HepG2 (cell line): ENCODE results near the gene OASL. TPM values are rescaled to one million over a fixed set of nuclear protein-coding genes. Genes with fewer than 3 reads are reported as not detected.

Experiments
- ASH2L ChIP-seq: fragments of 300-600, 200-600 bp; sonication (generic); IDR thresholded peaks from 2 replicates; pipeline ENCODE4 v1.7.0; 2017; ENCODE audit warnings: low read depth, mild to moderate bottlenecking, moderate library complexity, mixed read lengths, low read length; ENCODE audit not compliant: insufficient read length
- EHMT2 ChIP-seq: fragments of 200-600 bp; sonication (generic); IDR thresholded peaks from 2 replicates; pipeline ENCODE4 v1.7.0; 2017; ENCODE audit warnings: antibody characterized with exemption, low read depth, low read length, borderline replicate concordance
- HDAC1 ChIP-seq: sonication (generic); formaldehyde crosslinking; IDR thresholded peaks from 2 replicates; pipeline ENCODE4 v1.5.1; 2020; ENCODE audit warnings: mild to moderate bottlenecking, missing genetic modification reagents
- KDM5A ChIP-seq: fragments of 200-600 bp; sonication (generic); IDR thresholded peaks from 2 replicates; pipeline ENCODE4 v1.7.0; 2018; ENCODE audit warnings: antibody characterized with exemption, mild to moderate bottlenecking, low read length, borderline replicate concordance
- NFIB ChIP-seq: sonication (generic); formaldehyde crosslinking; IDR thresholded peaks from 2 replicates; pipeline ENCODE4 v1.9.0; 2021; ENCODE audit warnings: missing genetic modification reagents, mild to moderate bottlenecking, borderline replicate concordance
- REST ChIP-seq, 2 experiments: IDR thresholded peaks; 2 replicates each; pipeline ENCODE4 v1.6.1; 2011 to 2012; ENCODE audit warnings: low read length in 2 of 2, borderline replicate concordance in 1 of 2, low read depth in 1 of 2, mild to moderate bottlenecking in 1 of 2, moderate library complexity in 1 of 2
- STAG1 ChIP-seq: sonication (generic); formaldehyde crosslinking; IDR thresholded peaks from 2 replicates; pipeline ENCODE4 v1.4.0; 2020; ENCODE audit warnings: missing genetic modification reagents
- TBX3 ChIP-seq: fragments of 450-650 bp; IDR thresholded peaks from 2 replicates; pipeline ENCODE4 v1.6.1; 2017; ENCODE audit warnings: antibody characterized with exemption, mild to moderate bottlenecking, inconsistent platforms, borderline replicate concordance
- ZNF207 ChIP-seq: fragments of 450-650 bp; IDR thresholded peaks from 2 replicates; pipeline ENCODE4 v1.6.1; 2016; ENCODE audit warnings: antibody characterized with exemption, borderline replicate concordance
- ZNF253 ChIP-seq: sonication (generic); formaldehyde crosslinking; IDR thresholded peaks from 2 replicates; pipeline ENCODE4 v1.8.0; 2022; ENCODE audit warnings: mild to moderate bottlenecking, missing genetic modification reagents, borderline replicate concordance
- ZNF615 ChIP-seq: sonication (generic); formaldehyde crosslinking; IDR thresholded peaks from 2 replicates; pipeline ENCODE4 v1.5.0; 2020; ENCODE audit warnings: mild to moderate bottlenecking, missing genetic modification reagents, borderline replicate concordance
- ZNF691 ChIP-seq: sonication (generic); formaldehyde crosslinking; IDR thresholded peaks from 2 replicates; pipeline ENCODE4 v1.4.0; 2020; ENCODE audit warnings: missing genetic modification reagents, low read depth, mild to moderate bottlenecking, borderline replicate concordance
- ZNF891 ChIP-seq: sonication (generic); formaldehyde crosslinking; IDR thresholded peaks from 2 replicates; pipeline ENCODE4 v1.5.0; 2020; ENCODE audit warnings: mild to moderate bottlenecking, missing genetic modification reagents
- polyA plus RNA-seq, 8 experiments: library from polyadenylated mRNA; depleted of rRNA in 3 of 8; stranded (reverse) in 7 of 8; unstranded in 1 of 8; fragments of >200 nt; fragmentation: Illumina TruSeq in 4 of 8; extraction: Trizol in 4 of 8; gene quantifications; 2 replicates each; pipeline versions ENCODE4 v1.2.1 to v1.2.3, GENCODE V29; 2011 to 2016; ENCODE audit warnings: low read depth in 4 of 8, missing spikeins in 1 of 8, mixed read lengths in 1 of 8; ENCODE audit not compliant: insufficient read depth in 1 of 8
- total RNA-seq, 5 experiments: library from RNA; depleted of rRNA; stranded (reverse); fragments of >200 nt; fragmentation: Illumina TruSeq; extraction: Trizol; gene quantifications; 2 replicates each; pipeline ENCODE4 v1.2.3, GENCODE V29; 2016; ENCODE audit warnings: low read depth in 1 of 5
- TF ChIP-seq, protein P1 (sequence below): IDR thresholded peaks from 2 replicates; pipeline ENCODE4 v1.6.1; 2016
- TF ChIP-seq, protein P2 (sequence below): sonication (generic); formaldehyde crosslinking; IDR thresholded peaks from 2 replicates; pipeline ENCODE4 v1.4.0; 2020; ENCODE audit warnings: missing genetic modification reagents
- TF ChIP-seq, protein P3 (sequence below): IDR thresholded peaks from 2 replicates; pipeline ENCODE4 v1.6.1; 2016; ENCODE audit warnings: low read depth, control low read depth

The OASL gene
- total and polyA plus RNA-seq, 2 of the 13 experiments (the other 11 are each of a cell fraction or from before 2014, with no cell fraction given) = 0.11 to 0.22 TPM

GRCh38 chr12:120984351-120984898 lies 54.6 kb downstream of the OASL start (continued):
- TF ChIP-seq ZNF891 (no peak), STAG1 (CRISPR knock-in tag) (no peak), ZNF207 (no peak), ZNF615 (CRISPR knock-in tag) (no peak), HDAC1 (CRISPR knock-in tag) (peak; percentile 52), ASH2L (peak; percentile 59), NFIB (CRISPR knock-in tag) (no peak), EHMT2 (no peak), ZNF691 (CRISPR knock-in tag) (no peak), ZNF253 (no peak), KDM5A (no peak), TBX3 (no peak), REST (IDR thresholded peaks at IDR 0.05; ENCODE audit: borderline replicate concordance in 1 of 2, low read depth in 1 of 2, low read length in 2 of 2) (no peak)
- TF ChIP-seq, protein P1, sequence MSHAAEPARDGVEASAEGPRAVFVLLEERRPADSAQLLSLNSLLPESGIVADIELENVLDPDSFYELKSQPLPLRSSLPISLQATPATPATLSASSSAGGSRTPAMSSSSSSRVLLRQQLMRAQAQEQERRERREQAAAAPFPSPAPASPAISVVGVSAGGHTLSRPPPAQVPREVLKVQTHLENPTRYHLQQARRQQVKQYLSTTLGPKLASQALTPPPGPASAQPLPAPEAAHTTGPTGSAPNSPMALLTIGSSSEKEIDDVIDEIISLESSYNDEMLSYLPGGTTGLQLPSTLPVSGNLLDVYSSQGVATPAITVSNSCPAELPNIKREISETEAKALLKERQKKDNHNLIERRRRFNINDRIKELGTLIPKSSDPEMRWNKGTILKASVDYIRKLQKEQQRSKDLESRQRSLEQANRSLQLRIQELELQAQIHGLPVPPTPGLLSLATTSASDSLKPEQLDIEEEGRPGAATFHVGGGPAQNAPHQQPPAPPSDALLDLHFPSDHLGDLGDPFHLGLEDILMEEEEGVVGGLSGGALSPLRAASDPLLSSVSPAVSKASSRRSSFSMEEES (CRISPR knock-in tag) = no peak
- TF ChIP-seq, protein P2, sequence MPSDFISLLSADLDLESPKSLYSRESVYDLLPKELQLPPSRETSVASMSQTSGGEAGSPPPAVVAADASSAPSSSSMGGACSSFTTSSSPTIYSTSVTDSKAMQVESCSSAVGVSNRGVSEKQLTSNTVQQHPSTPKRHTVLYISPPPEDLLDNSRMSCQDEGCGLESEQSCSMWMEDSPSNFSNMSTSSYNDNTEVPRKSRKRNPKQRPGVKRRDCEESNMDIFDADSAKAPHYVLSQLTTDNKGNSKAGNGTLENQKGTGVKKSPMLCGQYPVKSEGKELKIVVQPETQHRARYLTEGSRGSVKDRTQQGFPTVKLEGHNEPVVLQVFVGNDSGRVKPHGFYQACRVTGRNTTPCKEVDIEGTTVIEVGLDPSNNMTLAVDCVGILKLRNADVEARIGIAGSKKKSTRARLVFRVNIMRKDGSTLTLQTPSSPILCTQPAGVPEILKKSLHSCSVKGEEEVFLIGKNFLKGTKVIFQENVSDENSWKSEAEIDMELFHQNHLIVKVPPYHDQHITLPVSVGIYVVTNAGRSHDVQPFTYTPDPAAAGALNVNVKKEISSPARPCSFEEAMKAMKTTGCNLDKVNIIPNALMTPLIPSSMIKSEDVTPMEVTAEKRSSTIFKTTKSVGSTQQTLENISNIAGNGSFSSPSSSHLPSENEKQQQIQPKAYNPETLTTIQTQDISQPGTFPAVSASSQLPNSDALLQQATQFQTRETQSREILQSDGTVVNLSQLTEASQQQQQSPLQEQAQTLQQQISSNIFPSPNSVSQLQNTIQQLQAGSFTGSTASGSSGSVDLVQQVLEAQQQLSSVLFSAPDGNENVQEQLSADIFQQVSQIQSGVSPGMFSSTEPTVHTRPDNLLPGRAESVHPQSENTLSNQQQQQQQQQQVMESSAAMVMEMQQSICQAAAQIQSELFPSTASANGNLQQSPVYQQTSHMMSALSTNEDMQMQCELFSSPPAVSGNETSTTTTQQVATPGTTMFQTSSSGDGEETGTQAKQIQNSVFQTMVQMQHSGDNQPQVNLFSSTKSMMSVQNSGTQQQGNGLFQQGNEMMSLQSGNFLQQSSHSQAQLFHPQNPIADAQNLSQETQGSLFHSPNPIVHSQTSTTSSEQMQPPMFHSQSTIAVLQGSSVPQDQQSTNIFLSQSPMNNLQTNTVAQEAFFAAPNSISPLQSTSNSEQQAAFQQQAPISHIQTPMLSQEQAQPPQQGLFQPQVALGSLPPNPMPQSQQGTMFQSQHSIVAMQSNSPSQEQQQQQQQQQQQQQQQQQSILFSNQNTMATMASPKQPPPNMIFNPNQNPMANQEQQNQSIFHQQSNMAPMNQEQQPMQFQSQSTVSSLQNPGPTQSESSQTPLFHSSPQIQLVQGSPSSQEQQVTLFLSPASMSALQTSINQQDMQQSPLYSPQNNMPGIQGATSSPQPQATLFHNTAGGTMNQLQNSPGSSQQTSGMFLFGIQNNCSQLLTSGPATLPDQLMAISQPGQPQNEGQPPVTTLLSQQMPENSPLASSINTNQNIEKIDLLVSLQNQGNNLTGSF (CRISPR knock-in tag) = no peak
- TF ChIP-seq, protein P3, sequence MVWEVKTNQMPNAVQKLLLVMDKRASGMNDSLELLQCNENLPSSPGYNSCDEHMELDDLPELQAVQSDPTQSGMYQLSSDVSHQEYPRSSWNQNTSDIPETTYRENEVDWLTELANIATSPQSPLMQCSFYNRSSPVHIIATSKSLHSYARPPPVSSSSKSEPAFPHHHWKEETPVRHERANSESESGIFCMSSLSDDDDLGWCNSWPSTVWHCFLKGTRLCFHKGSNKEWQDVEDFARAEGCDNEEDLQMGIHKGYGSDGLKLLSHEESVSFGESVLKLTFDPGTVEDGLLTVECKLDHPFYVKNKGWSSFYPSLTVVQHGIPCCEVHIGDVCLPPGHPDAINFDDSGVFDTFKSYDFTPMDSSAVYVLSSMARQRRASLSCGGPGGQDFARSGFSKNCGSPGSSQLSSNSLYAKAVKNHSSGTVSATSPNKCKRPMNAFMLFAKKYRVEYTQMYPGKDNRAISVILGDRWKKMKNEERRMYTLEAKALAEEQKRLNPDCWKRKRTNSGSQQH (CRISPR knock-in tag) = no peak
